ENCODE data around the gene TPSD1.
"Not testable (repeated sequence)": the region's sequence is repeated elsewhere in the genome, so short reads cannot be mapped to it uniquely, and the experiment has no call there.

The TPSD1 gene

GRCh38 chr16:1241081-1241480, 14.8 kb upstream of the TPSD1 start:
- not testable (repeated sequence) for DNase-seq (ENCODE audit: low spot score)

GRCh38 chr16:1243363-1243762, 12.5 kb upstream of the TPSD1 start:
- not testable (repeated sequence) for DNase-seq (ENCODE audit: low spot score)

- not testable (repeated sequence) for DNase-seq (ENCODE audit: low spot score)
These were observed 11.7 kb upstream of the TPSD1 start for GRCh38 chr16:1243907-1244850.

GRCh38 chr16:1244881-1245280, 11.0 kb upstream of the TPSD1 start:
- no peak for DNase-seq (ENCODE audit: low spot score)

GRCh38 chr16:1245452-1246020, 10.3 kb upstream of the TPSD1 start:
- no peak for DNase-seq (ENCODE audit: low spot score)

- DNase-seq (ENCODE audit: low spot score) = not testable (repeated sequence)
These were observed 7.8 kb upstream of the TPSD1 start for GRCh38 chr16:1247903-1248537.

- not testable (repeated sequence) for DNase-seq (ENCODE audit: low spot score)
These were observed 6.7 kb upstream of the TPSD1 start for GRCh38 chr16:1249031-1249755.

- not testable (repeated sequence) for DNase-seq (ENCODE audit: low spot score)
These were observed 2.0 kb upstream of the TPSD1 start for GRCh38 chr16:1253701-1254364.

GRCh38 chr16:1254821-1255220, 1.0 kb upstream of the TPSD1 start:
- DNase-seq (ENCODE audit: low spot score) = not testable (repeated sequence)

GRCh38 chr16:1256296-1256873, 516 bp downstream of the TPSD1 start:
- not testable (repeated sequence) for DNase-seq (ENCODE audit: low spot score)

- no peak for DNase-seq (ENCODE audit: low spot score)
These were observed 1.0 kb downstream of the TPSD1 start for GRCh38 chr16:1256874-1257322.

- DNase-seq (ENCODE audit: low spot score) = no peak
These were observed 1.8 kb downstream of the TPSD1 start for GRCh38 chr16:1257561-1258224.

GRCh38 chr16:1258225-1258600, 2.3 kb downstream of the TPSD1 start:
- no peak for DNase-seq (ENCODE audit: low spot score)

GRCh38 chr16:1258906-1259759, 3.3 kb downstream of the TPSD1 start:
- no peak for DNase-seq (ENCODE audit: low spot score)

GRCh38 chr16:1259760-1260068, 3.8 kb downstream of the TPSD1 start:
- DNase-seq (ENCODE audit: low spot score) = no peak

- no peak for DNase-seq (ENCODE audit: low spot score)
These were observed 4.3 kb downstream of the TPSD1 start for GRCh38 chr16:1260101-1260680.

GRCh38 chr16:1261131-1261892, 5.4 kb downstream of the TPSD1 start:
- DNase-seq (ENCODE audit: low spot score) = no peak

- DNase-seq (ENCODE audit: low spot score) = no peak
These were observed 6.5 kb downstream of the TPSD1 start for GRCh38 chr16:1262210-1262845.
